Kidney tubule cell (primary cell): ENCODE measurements around the gene MTHFD2.

ENCODE experiments used
- DNase-seq: peaks from one replicate; pipeline ENCODE4 v3.0.0-alpha.2; 2018; ENCODE audit warnings: low spot score

Gene MTHFD2

DNA sequence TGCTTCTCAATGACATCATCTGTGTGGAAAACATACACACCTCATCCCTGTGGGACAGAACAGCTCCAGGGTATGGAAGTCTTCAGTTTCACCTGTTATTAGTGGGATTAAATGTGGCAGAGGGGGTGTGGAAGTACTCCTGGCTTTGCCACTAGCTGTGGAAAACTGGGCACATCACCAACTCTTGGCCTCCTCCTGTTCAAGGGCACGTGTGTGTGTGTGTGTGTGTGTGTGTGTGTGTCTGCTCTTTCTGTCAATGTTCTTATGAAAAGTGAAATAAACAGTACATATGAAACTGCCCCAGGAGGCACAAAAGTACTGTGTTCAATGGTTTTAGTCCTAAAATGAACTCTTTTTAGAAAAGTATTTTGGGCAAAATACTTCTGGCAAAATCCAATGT lies 65.9 kb downstream of the MTHFD2 start:
- DNase-seq, result no peak

DNA sequence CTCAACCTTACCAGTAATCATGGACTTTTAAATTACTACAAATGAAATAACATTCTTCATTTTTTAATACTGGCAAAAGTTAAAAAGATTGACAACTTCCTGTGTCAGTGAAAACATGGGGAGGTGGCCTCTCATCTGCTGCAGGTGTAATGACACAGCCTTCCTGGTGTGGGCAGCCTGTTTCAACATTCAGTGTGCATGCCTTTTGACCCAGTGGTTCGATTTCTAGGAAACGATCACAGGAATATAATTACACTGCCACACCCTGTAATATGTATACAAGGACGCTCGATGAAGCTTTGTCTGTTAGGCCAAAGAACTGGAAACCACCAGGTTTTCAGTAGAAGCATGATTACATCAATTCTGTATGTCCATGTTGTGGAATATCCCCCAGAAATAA lies 68.7 kb downstream of the MTHFD2 start:
- peak; percentile 49 for DNase-seq
